ENCODE data around the gene TARM1.

The TARM1 gene

GRCh38 chr19:54030895-54031586 is 50.1 kb downstream of the TARM1 start:
- no peak overlapping the region for H3K27ac ChIP-seq
- TF ChIP-seq ZFX (IDR thresholded peaks at IDR 0.05; ENCODE audit: borderline replicate concordance): no peak
- TF ChIP-seq, protein P1, sequence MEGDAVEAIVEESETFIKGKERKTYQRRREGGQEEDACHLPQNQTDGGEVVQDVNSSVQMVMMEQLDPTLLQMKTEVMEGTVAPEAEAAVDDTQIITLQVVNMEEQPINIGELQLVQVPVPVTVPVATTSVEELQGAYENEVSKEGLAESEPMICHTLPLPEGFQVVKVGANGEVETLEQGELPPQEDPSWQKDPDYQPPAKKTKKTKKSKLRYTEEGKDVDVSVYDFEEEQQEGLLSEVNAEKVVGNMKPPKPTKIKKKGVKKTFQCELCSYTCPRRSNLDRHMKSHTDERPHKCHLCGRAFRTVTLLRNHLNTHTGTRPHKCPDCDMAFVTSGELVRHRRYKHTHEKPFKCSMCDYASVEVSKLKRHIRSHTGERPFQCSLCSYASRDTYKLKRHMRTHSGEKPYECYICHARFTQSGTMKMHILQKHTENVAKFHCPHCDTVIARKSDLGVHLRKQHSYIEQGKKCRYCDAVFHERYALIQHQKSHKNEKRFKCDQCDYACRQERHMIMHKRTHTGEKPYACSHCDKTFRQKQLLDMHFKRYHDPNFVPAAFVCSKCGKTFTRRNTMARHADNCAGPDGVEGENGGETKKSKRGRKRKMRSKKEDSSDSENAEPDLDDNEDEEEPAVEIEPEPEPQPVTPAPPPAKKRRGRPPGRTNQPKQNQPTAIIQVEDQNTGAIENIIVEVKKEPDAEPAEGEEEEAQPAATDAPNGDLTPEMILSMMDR (IDR thresholded peaks at IDR 0.05): peak; percentile 49

GRCh38 chr19:54029930-54030490 is 51.2 kb downstream of the TARM1 start:
- no peak overlapping the region for H3K27ac ChIP-seq
- TF ChIP-seq, protein P1 (IDR thresholded peaks at IDR 0.05): peak; percentile 75
- no peak for TF ChIP-seq ZFX (IDR thresholded peaks at IDR 0.05; ENCODE audit: borderline replicate concordance)

- no peak overlapping the region for H3K27ac ChIP-seq
- TF ChIP-seq, protein P1 (IDR thresholded peaks at IDR 0.05): no peak
- TF ChIP-seq ZFX (IDR thresholded peaks at IDR 0.05; ENCODE audit: borderline replicate concordance): no peak
Observed at GRCh38 chr19:54029301-54029700, 51.9 kb downstream of the TARM1 start.

- no peak overlapping the region for H3K27ac ChIP-seq
- TF ChIP-seq, protein P1 (IDR thresholded peaks at IDR 0.05): no peak
- no peak for TF ChIP-seq ZFX (IDR thresholded peaks at IDR 0.05; ENCODE audit: borderline replicate concordance)
Observed at GRCh38 chr19:54026656-54027055, 54.5 kb downstream of the TARM1 start.

GRCh38 chr19:54024660-54025059 is 56.5 kb downstream of the TARM1 start:
- TF ChIP-seq, protein P1 (IDR thresholded peaks at IDR 0.05): no peak
- no peak for TF ChIP-seq ZFX (IDR thresholded peaks at IDR 0.05; ENCODE audit: borderline replicate concordance)
- H3K27ac ChIP-seq: no peak overlapping the region

GRCh38 chr19:54023191-54023590 is 58.0 kb downstream of the TARM1 start:
- no peak overlapping the region for H3K27ac ChIP-seq

DNA sequence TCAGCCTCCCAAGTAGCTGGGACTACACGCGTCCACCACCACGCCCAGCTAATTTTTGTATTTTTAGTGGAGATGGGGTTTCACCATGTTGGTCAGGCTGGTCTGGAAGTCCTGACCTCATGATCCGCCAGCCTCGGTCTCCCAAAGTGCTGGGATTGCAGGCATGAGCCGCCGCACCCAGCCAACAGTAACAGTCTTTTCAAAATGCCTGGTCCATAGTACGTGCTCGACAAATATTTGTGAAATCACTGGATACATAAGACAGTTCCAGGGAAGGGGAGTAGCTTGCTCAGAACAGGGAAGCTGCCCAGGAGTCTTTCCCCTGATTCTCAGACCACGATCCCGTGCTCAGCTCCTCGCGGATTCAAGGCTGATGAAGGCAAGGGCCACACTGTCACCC is 59.2 kb downstream of the TARM1 start:
- TF ChIP-seq, protein P1 (IDR thresholded peaks at IDR 0.05): no peak
- TF ChIP-seq ZFX (IDR thresholded peaks at IDR 0.05; ENCODE audit: borderline replicate concordance): no peak

More at GRCh38 chr19:54023191-54023590, 58.0 kb downstream of the TARM1 start:
- no peak for TF ChIP-seq ZFX (IDR thresholded peaks at IDR 0.05; ENCODE audit: borderline replicate concordance)
- TF ChIP-seq, protein P1 (IDR thresholded peaks at IDR 0.05): no peak

More for the DNA sequence above, 59.2 kb downstream of the TARM1 start:
- H3K27ac ChIP-seq: no peak overlapping the region

Data from 22Rv1 (cell line).